Smooth muscle cell (in vitro differentiated cells): ENCODE measurements around the gene SNAPIN. TPM values are rescaled to one million over a fixed set of nuclear protein-coding genes. Genes with fewer than 3 reads are reported as not detected.
A peak's percentile ranks its signal among the peaks of the same experiment; 100 is the strongest.

Source experiments
- DNase-seq: peaks from one replicate; lab custom pipeline; 2025; ENCODE audit not compliant: unreplicated experiment; lab: John Stamatoyannopoulos, UW
- H2AFZ ChIP-seq: fragments of 200-600 bp; sonication (generic); 2 replicates; pipeline ENCODE4 v1.6.0; 2016; ENCODE audit warnings: antibody characterized with exemption, low read depth, mild to moderate bottlenecking
- H3F3A ChIP-seq: fragments of 200-600 bp; sonication (generic); 2 replicates; pipeline ENCODE4 v1.6.0; 2017; ENCODE audit warnings: antibody characterized with exemption, low read depth
- H3K27ac ChIP-seq: fragments of 200-600 bp; sonication (generic); 2 replicates; pipeline ENCODE4 v1.5.1; 2016; ENCODE audit warnings: low read depth, mild to moderate bottlenecking
- H3K27me3 ChIP-seq: fragments of 200-600 bp; sonication (generic); 2 replicates; pipeline ENCODE4 v1.6.1; 2016; ENCODE audit warnings: low read depth, mild to moderate bottlenecking
- H3K36me3 ChIP-seq: fragments of 200-600 bp; sonication (generic); 2 replicates; pipeline ENCODE4 v1.5.1; 2016; ENCODE audit warnings: low read depth
- H3K4me1 ChIP-seq: fragments of 200-600 bp; sonication (generic); 2 replicates; pipeline ENCODE4 v1.5.1; 2016; ENCODE audit warnings: low read depth
- H3K4me2 ChIP-seq: fragments of 200-600 bp; sonication (generic); 2 replicates; pipeline ENCODE4 v1.6.0; 2016; ENCODE audit warnings: mild to moderate bottlenecking
- H3K4me3 ChIP-seq: fragments of 200-600 bp; sonication (generic); 2 replicates; pipeline ENCODE4 v1.5.1; 2016; ENCODE audit warnings: mild to moderate bottlenecking
- H3K79me2 ChIP-seq: fragments of 200-600 bp; sonication (generic); 2 replicates; pipeline ENCODE4 v1.6.0; 2016; ENCODE audit warnings: low read depth, mild to moderate bottlenecking
- H3K9ac ChIP-seq: fragments of 200-600 bp; sonication (generic); 2 replicates; pipeline ENCODE4 v1.6.0; 2016; ENCODE audit warnings: low read depth
- H3K9me3 ChIP-seq: fragments of 200-600 bp; sonication (generic); replicated peaks from 2 replicates; pipeline ENCODE4 v1.5.1; 2016; ENCODE audit warnings: low read depth
- H4K20me1 ChIP-seq: fragments of 200-600 bp; sonication (generic); 2 replicates; pipeline ENCODE4 v1.6.0; 2016; ENCODE audit warnings: low read depth
- CTCF ChIP-seq: fragments of 200-600 bp; sonication (generic); IDR thresholded peaks from 2 replicates; pipeline ENCODE4 v1.5.1; 2017; ENCODE audit warnings: borderline replicate concordance, mild to moderate bottlenecking, antibody characterized with exemption; ENCODE audit not compliant: insufficient read depth, poor library complexity, severe bottlenecking
- WGBS: methylation state at CpG from one replicate; pipeline ENCODE4 v1.1.7; 2016; ENCODE audit warnings: low lambda C conversion rate; 5-methylcytosine and 5-hydroxymethylcytosine counted together
- polyA plus RNA-seq: library from polyadenylated mRNA; unstranded; fragments of >200 nt; fragmentation: Nextera tagmentation; extraction: Ambion mirVana; gene quantifications from 2 replicates; pipeline ENCODE4 v1.2.1, GENCODE V29; 2016
- total RNA-seq: library from RNA; depleted of rRNA; stranded (reverse); fragments of >200 nt; gene quantifications from 2 replicates; pipeline ENCODE4 v1.2.3, GENCODE V29; 2014

SNAPIN gene
- total and polyA plus RNA-seq, 2 experiments from 2014 or later: 52.0 to 65.5 TPM

GRCh38 chr1:153680120-153680403 lies 21.6 kb downstream of the SNAPIN start:
- TF ChIP-seq CTCF: no peak

GRCh38 chr1:153682730-153683129 lies 24.2 kb downstream of the SNAPIN start:
- no peak overlapping the region for H3K27ac ChIP-seq
- peaks cover 17% of the 10 kb centered on the region for H3K4me1 ChIP-seq
- H3F3A ChIP-seq: no peaks in the 10 kb centered on the region
- no peaks in the 10 kb centered on the region for H3K9me3 ChIP-seq
- H3K36me3 ChIP-seq: no peaks in the 10 kb centered on the region
- DNase-seq: no peak
- H3K27me3 ChIP-seq: peaks cover 39% of the 10 kb centered on the region
- WGBS: 87% methylated on average over 7 of the region's 7 CpGs
- no peak overlapping the region for H3K9ac ChIP-seq
- no peaks in the 10 kb centered on the region for H4K20me1 ChIP-seq
- no peak overlapping the region for H2AFZ ChIP-seq
- H3K4me3 ChIP-seq: no peak overlapping the region
- no peak for TF ChIP-seq CTCF
- H3K4me2 ChIP-seq: no peak overlapping the region
- no peaks in the 10 kb centered on the region for H3K79me2 ChIP-seq

More at GRCh38 chr1:153680120-153680403, 21.6 kb downstream of the SNAPIN start:
- H3K4me3 ChIP-seq: peak overlapping the region; percentile 52
- no peaks in the 10 kb centered on the region for H3K79me2 ChIP-seq
- H3K4me2 ChIP-seq: no peak overlapping the region
- no CpG with 5 or more reads among the region's 10 CpGs for whole genome bisulfite sequencing
- H3K9ac ChIP-seq: no peak overlapping the region
- H4K20me1 ChIP-seq: no peaks in the 10 kb centered on the region
- H3K27me3 ChIP-seq: peaks cover 39% of the 10 kb centered on the region
- no peaks in the 10 kb centered on the region for H3K36me3 ChIP-seq
- no peak for DNase-seq
- H3K9me3 ChIP-seq: no peaks in the 10 kb centered on the region
- no peaks in the 10 kb centered on the region for H3F3A ChIP-seq
- no peak overlapping the region for H2AFZ ChIP-seq
- H3K27ac ChIP-seq: no peak overlapping the region
- peaks cover 17% of the 10 kb centered on the region for H3K4me1 ChIP-seq

GRCh38 chr1:153683854-153684253 lies 25.4 kb downstream of the SNAPIN start:
- H3K79me2 ChIP-seq: no peaks in the 10 kb centered on the region
- H3K4me3 ChIP-seq: no peak overlapping the region
- H3K27me3 ChIP-seq: peaks cover 28% of the 10 kb centered on the region
- H3K9ac ChIP-seq: no peak overlapping the region
- no peak overlapping the region for H3K27ac ChIP-seq
- no peak for TF ChIP-seq CTCF
- H2AFZ ChIP-seq: no peak overlapping the region
- H3F3A ChIP-seq: no peaks in the 10 kb centered on the region
- H3K36me3 ChIP-seq: no peaks in the 10 kb centered on the region
- H3K4me2 ChIP-seq: no peak overlapping the region
- H4K20me1 ChIP-seq: no peaks in the 10 kb centered on the region
- no peaks in the 10 kb centered on the region for H3K9me3 ChIP-seq
- peaks cover 7% of the 10 kb centered on the region for H3K4me1 ChIP-seq
- no peak for DNase-seq
- WGBS: 96% methylated on average over 5 of the region's 5 CpGs

GRCh38 chr1:153684892-153685291 lies 26.4 kb downstream of the SNAPIN start:
- H3K4me3 ChIP-seq: no peak overlapping the region
- no peak overlapping the region for H3K27ac ChIP-seq
- no peak overlapping the region for H2AFZ ChIP-seq
- no peaks in the 10 kb centered on the region for H3K79me2 ChIP-seq
- peaks cover 18% of the 10 kb centered on the region for H3K27me3 ChIP-seq
- H3K9me3 ChIP-seq: no peaks in the 10 kb centered on the region
- H3F3A ChIP-seq: no peaks in the 10 kb centered on the region
- WGBS: 94% methylated on average over 12 of the region's 12 CpGs
- H3K9ac ChIP-seq: no peak overlapping the region
- H4K20me1 ChIP-seq: no peaks in the 10 kb centered on the region
- DNase-seq: no peak
- H3K4me1 ChIP-seq: no peaks in the 10 kb centered on the region
- TF ChIP-seq CTCF: no peak
- H3K4me2 ChIP-seq: no peak overlapping the region
- no peaks in the 10 kb centered on the region for H3K36me3 ChIP-seq
